Measurements from ENCODE around the gene SMIM1.

The SMIM1 gene

DNA sequence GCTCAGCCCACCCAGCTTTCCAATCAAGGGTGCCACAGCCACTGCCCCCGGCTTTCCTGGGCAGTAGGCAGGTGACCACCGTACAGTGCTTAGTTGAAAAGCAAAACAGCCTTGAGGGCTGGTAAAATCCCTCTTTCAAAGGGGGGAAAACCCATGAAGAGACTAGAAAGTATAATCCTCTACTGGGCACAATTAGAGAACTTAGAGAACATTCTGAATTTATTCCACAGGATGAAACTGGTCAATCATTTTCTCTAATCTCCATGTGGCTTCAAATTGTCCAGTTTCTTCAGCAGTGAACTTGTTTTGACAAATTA lies 39.0 kb downstream of the SMIM1 start:
- Histone ChIP-seq H3K27me3 (ENCODE audit: insufficient read depth, low read length) (no peaks in the 10 kb centered on the region), H2AFZ (ENCODE audit: low read depth, low read length) (no peak overlapping the region), H3K36me3 (ENCODE audit: insufficient read depth, low read length) (peaks cover 12% of the 10 kb centered on the region), H3K4me1 (ENCODE audit: insufficient read depth, low read length) (no peaks in the 10 kb centered on the region), H3K9me3 (ENCODE audit: low read length) (peaks cover 2% of the 10 kb centered on the region), H3K4me3 (ENCODE audit: low read length) (no peak overlapping the region)

DNA sequence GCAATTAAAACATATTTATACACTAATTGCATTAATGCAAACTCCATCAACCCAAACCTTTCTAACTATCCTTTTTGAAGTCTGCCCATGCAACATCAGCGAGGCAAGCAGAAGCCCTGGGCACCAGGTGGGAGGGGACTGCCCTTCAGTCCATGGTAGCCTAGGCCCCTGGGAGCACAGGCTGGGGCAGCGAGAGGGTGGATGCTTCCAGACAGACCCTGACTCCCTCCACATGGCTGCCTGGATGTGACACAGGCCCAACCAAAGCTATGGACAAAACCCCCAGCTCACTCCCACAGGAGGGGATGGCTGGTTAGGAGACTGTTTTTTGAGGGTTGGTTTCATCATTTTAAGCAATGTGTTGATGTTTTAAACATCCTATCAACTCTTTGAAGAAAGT lies 41.5 kb downstream of the SMIM1 start:
- peaks cover 16% of the 10 kb centered on the region for H3K36me3 ChIP-seq (ENCODE audit: insufficient read depth, low read length)
- H2AFZ ChIP-seq (ENCODE audit: low read depth, low read length) = no peak overlapping the region
- H3K4me3 ChIP-seq (ENCODE audit: low read length) = no peak overlapping the region
- H3K27me3 ChIP-seq (ENCODE audit: insufficient read depth, low read length) = no peaks in the 10 kb centered on the region
- no peaks in the 10 kb centered on the region for H3K4me1 ChIP-seq (ENCODE audit: insufficient read depth, low read length)
- no peaks in the 10 kb centered on the region for H3K9me3 ChIP-seq (ENCODE audit: low read length)

DNA sequence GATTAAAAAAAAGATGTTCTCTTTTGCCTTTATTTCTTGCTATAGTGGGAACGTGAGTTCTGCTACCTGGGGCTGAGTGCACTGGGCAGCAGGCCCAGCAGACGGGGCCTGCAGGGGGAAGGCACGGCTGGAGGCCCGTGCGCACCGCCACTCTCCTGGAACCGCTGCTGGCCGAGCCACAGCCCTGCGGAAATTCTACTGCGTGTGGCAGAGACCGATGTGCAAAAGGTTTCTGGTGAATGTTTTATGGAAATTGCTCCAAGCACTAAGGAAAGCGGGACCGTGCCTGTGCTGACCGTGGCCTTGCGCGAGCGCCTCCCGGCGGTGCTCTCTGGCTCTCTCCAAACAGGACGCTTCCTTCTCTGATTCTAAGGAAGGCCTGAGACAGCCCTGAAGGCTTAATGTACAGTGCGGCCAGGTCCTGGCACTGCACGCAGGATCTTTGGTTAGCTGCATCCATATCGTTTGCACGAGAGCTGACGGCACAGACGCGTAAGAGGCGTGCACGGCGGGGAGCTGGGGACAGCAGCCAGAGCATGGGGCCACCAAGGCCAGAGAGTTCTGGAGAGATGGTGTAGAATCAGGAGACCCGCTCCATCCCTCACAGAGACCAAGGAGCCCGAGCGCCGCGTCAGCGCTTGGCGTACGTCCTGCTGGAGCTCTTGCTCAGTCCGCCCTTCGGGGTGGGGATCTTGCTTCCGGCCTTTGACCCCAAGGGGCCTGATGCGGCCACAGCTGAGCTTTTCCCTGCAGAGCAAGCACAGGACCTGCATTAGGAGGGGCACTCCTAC lies 42.4 kb downstream of the SMIM1 start:
- no peaks in the 10 kb centered on the region for H3K27me3 ChIP-seq (ENCODE audit: insufficient read depth, low read length)
- H2AFZ ChIP-seq (ENCODE audit: low read depth, low read length) = no peak overlapping the region
- H3K9me3 ChIP-seq (ENCODE audit: low read length) = no peaks in the 10 kb centered on the region
- H3K4me3 ChIP-seq (ENCODE audit: low read length) = no peak overlapping the region
- peaks cover 3% of the 10 kb centered on the region for H3K4me1 ChIP-seq (ENCODE audit: insufficient read depth, low read length)
- peaks cover 19% of the 10 kb centered on the region for H3K36me3 ChIP-seq (ENCODE audit: insufficient read depth, low read length)

DNA sequence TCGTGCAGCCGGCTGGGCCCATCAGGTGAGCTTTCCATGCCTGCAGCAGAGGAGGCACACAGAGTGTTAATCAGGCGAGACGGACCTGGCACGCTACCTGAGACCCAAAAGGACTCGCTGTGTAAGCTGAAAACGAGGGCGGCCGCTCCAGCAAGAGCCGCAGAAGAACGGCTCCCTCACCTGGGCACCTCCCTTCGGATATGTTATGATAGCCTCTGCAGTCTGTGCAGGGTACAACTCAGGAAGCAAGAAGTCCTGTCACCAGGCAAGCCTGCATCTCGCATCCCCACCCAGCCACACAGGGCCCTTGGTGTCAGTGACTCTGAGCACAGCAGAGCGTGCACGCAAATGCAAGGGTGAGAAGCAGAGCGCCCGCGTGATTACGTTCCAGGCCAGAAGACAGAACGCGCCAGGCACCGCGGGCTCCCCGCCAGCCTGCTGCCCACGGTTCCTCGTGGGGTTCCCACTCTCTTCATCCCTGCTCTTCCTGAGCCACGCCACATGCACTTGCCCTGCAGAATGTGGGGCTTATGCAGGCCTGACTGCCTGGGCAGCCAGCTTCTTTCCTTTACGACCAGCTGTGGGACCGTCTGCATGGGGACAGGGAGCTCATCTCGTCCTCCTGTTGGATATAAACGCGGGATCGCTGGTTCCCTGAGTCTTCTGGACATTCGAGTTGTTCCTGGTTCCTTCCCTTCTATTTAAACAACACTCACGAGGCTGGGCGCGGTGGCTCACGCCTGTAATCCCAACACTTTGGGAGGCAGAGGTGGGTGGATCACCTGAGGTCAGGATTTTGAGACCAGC lies 44.0 kb downstream of the SMIM1 start:
- peaks cover 22% of the 10 kb centered on the region for H3K36me3 ChIP-seq (ENCODE audit: insufficient read depth, low read length)
- H3K4me1 ChIP-seq (ENCODE audit: insufficient read depth, low read length) = peaks cover 3% of the 10 kb centered on the region
- no peak overlapping the region for H2AFZ ChIP-seq (ENCODE audit: low read depth, low read length)
- no peaks in the 10 kb centered on the region for H3K27me3 ChIP-seq (ENCODE audit: insufficient read depth, low read length)
- H3K9me3 ChIP-seq (ENCODE audit: low read length) = no peaks in the 10 kb centered on the region
- no peak overlapping the region for H3K4me3 ChIP-seq (ENCODE audit: low read length)

DNA sequence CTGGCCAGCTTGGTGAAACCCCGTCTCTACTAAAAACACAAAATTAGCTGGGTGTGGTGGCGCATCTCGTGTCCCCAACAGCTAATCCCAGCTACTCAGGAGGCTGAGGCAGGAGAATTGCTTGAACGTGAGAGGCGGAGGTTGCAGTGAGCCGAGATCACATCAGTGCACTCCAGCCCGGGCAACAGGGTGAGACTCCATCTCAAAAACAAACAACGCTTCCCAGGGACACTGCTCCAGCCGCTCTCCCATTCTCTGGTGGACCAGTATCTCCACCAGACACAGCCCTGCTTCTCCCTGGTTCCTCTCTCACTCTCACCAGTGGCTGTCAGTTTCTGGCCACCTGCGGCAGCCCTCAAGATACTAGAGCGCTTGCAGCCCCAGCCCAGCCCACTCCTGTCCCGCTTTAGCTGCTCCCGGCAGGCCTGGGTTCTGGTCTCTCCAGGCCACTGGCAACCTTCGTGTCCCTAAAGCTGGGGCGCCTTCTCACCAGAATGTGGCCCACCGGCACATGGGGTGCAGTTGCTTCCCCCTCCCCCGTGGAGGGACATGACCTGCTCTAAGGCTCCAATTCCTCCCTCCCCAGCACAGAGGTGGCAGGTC lies 44.7 kb downstream of the SMIM1 start:
- Histone ChIP-seq H2AFZ (ENCODE audit: low read depth, low read length) (no peak overlapping the region), H3K4me3 (ENCODE audit: low read length) (no peak overlapping the region), H3K36me3 (ENCODE audit: insufficient read depth, low read length) (peaks cover 27% of the 10 kb centered on the region)

DNA sequence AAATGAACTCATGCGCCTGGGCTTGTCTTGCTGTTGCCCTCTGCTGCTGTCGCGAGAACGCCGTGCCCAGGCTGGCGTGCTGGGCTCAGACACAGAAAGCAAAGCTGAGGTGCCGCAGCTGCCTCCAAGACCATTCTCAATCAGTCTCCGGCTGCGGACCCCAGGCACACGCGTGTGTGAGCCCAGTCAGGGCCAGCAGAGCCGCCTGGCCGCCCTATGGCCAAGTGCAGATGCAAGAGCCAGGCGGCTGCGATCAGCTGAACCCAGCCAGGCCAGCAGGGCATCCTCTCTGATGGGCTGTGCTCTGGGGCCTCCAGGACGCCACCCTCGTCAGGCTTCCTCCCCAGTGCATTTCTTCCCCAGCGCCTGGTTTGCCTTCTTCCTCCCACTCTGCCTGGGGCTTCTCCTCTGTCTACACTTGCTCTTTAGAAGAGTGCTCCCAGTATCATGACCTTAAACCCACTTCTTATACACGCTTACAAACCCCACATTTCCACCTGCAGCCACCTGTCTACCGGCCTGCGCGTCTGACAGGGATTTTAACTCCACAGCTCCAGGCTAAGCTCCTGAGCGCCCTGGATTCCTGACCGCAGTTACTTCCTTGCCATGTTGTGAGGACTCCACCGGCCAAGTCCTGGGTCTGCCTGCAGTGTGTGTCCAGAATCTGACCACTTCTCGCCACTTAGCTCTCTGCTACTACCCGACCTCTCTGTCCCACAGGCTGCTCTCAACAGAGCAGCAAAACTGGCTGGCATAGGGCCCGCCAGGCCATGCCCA lies 45.5 kb downstream of the SMIM1 start:
- peaks cover 3% of the 10 kb centered on the region for H3K4me1 ChIP-seq (ENCODE audit: insufficient read depth, low read length)
- no peak overlapping the region for H2AFZ ChIP-seq (ENCODE audit: low read depth, low read length)
- H3K27me3 ChIP-seq (ENCODE audit: insufficient read depth, low read length) = no peaks in the 10 kb centered on the region
- H3K9me3 ChIP-seq (ENCODE audit: low read length) = no peaks in the 10 kb centered on the region
- H3K36me3 ChIP-seq (ENCODE audit: insufficient read depth, low read length) = peaks cover 34% of the 10 kb centered on the region
- no peak overlapping the region for H3K4me3 ChIP-seq (ENCODE audit: low read length)

More for the DNA sequence above, 44.7 kb downstream of the SMIM1 start:
- H3K4me1 ChIP-seq (ENCODE audit: insufficient read depth, low read length) = peaks cover 3% of the 10 kb centered on the region
- no peaks in the 10 kb centered on the region for H3K9me3 ChIP-seq (ENCODE audit: low read length)
- no peaks in the 10 kb centered on the region for H3K27me3 ChIP-seq (ENCODE audit: insufficient read depth, low read length)

DNA sequence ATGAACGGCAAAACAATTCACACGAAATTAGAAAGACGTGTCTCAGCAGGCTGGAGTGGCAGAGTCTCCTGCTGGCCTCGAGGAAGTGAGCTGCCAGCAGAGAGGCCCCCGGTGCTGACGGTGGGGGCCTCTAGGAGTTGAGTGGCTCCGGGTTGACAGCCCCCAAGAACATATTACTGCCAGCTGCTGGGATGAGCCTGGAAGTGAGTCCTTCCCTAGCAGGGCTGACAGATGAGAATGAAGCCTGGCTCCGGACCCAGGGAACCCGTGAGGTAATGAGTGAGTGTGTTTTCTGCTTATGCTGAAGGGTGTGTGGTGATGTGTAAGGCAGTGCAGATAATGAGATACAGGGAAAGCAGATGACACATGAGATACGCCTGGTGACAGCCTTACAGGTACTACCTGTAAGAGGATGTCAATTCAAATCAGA lies 47.2 kb downstream of the SMIM1 start:
- peaks cover 43% of the 10 kb centered on the region for H3K36me3 ChIP-seq (ENCODE audit: insufficient read depth, low read length)
- H2AFZ ChIP-seq (ENCODE audit: low read depth, low read length) = no peak overlapping the region
- H3K4me3 ChIP-seq (ENCODE audit: low read length) = no peak overlapping the region
- H3K4me1 ChIP-seq (ENCODE audit: insufficient read depth, low read length) = peaks cover 3% of the 10 kb centered on the region
- H3K9me3 ChIP-seq (ENCODE audit: low read length) = no peaks in the 10 kb centered on the region
- H3K27me3 ChIP-seq (ENCODE audit: insufficient read depth, low read length) = no peaks in the 10 kb centered on the region

DNA sequence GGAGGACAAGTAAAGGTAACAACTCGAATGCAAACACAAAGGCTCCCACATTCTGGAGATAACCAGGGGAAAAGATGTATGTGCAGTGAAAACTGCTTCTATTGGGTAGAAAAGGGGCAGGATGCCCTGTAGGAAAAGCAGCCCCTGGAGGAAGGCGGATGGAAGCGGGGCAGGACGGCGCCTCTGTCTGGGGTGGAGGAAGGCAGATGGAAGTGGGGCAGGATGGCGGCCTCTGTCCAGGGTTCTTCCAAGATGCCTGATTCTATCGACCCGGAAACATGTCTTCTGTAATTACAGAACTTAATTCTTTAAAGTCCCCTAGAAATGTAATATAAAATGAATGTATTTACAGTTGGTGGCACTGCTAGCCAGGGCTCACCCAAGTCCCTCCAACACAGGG lies 47.8 kb downstream of the SMIM1 start:
- H3K36me3 ChIP-seq (ENCODE audit: insufficient read depth, low read length) = peaks cover 41% of the 10 kb centered on the region
- H3K4me1 ChIP-seq (ENCODE audit: insufficient read depth, low read length) = peaks cover 3% of the 10 kb centered on the region
- no peak overlapping the region for H3K4me3 ChIP-seq (ENCODE audit: low read length)
- no peaks in the 10 kb centered on the region for H3K9me3 ChIP-seq (ENCODE audit: low read length)
- H2AFZ ChIP-seq (ENCODE audit: low read depth, low read length) = no peak overlapping the region
- no peaks in the 10 kb centered on the region for H3K27me3 ChIP-seq (ENCODE audit: insufficient read depth, low read length)

DNA sequence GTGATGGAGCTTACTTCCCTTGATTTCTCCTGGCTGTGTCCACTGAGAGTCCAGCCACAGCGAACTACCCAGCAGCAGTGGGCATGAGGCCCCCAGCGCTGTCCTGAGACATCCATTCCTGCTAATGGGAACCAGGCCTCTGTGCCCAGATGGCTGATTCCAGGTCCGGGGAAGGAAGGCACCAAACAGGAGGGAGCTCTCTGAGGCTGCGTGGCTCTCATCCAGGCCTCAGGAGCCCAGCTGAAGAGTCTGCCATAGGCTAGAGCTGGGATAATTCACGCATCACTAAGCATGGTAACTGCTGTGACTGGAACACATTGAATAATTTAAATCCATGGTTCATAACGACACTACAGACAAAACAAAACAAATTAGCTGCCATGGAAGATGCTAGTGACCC lies 48.5 kb downstream of the SMIM1 start:
- Histone ChIP-seq H3K9me3 (ENCODE audit: low read length) (no peaks in the 10 kb centered on the region), H3K4me3 (ENCODE audit: low read length) (no peak overlapping the region), H2AFZ (ENCODE audit: low read depth, low read length) (no peak overlapping the region), H3K27me3 (ENCODE audit: insufficient read depth, low read length) (no peaks in the 10 kb centered on the region), H3K4me1 (ENCODE audit: insufficient read depth, low read length) (peaks cover 3% of the 10 kb centered on the region), H3K36me3 (ENCODE audit: insufficient read depth, low read length) (peaks cover 45% of the 10 kb centered on the region)

DNA sequence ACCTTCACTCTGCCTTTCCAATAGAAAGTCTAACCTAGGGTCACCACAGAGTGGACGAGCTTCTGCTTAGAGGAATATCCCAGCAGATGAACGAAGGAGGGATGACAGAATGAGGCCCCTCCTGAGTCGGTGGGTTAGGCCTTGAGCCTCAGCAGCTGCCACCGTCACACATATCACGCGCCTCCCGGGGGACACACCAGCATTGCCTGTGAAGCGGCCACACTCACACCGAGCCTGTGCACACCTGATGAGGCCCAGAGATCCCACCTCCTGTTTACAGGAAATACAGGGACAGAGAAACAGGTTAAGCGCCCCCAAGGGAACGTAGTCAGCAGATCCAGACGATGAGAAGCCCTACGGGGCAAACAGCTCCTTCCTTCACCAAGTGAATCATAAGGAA lies 48.9 kb downstream of the SMIM1 start:
- peaks cover 3% of the 10 kb centered on the region for H3K4me1 ChIP-seq (ENCODE audit: insufficient read depth, low read length)
- no peak overlapping the region for H3K4me3 ChIP-seq (ENCODE audit: low read length)
- no peak overlapping the region for H2AFZ ChIP-seq (ENCODE audit: low read depth, low read length)
- peaks cover 46% of the 10 kb centered on the region for H3K36me3 ChIP-seq (ENCODE audit: insufficient read depth, low read length)
- no peaks in the 10 kb centered on the region for H3K9me3 ChIP-seq (ENCODE audit: low read length)
- H3K27me3 ChIP-seq (ENCODE audit: insufficient read depth, low read length) = no peaks in the 10 kb centered on the region

DNA sequence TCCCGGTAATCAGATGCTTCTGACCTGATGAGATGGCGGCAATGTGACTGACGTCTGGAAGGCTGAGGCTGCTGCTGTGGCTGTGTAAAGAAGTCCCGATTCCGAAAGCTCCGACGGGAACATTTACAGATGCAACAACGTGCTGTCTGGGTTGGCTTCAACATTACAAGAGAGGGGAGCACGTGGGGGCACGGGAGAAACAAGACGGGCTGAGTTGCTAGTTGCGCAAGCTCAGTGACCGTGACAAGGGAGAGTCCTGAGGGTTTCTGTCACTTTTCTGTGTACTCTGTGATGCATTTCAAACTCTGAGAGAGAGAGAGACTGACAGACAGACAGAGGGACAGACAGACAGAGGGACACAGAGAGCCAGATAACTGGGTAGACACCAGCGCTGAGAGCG lies 49.4 kb downstream of the SMIM1 start:
- H3K36me3 ChIP-seq (ENCODE audit: insufficient read depth, low read length) = peaks cover 47% of the 10 kb centered on the region
- H3K27me3 ChIP-seq (ENCODE audit: insufficient read depth, low read length) = no peaks in the 10 kb centered on the region
- H3K4me3 ChIP-seq (ENCODE audit: low read length) = no peak overlapping the region
- no peaks in the 10 kb centered on the region for H3K9me3 ChIP-seq (ENCODE audit: low read length)
- H3K4me1 ChIP-seq (ENCODE audit: insufficient read depth, low read length) = peaks cover 3% of the 10 kb centered on the region
- H2AFZ ChIP-seq (ENCODE audit: low read depth, low read length) = no peak overlapping the region

DNA sequence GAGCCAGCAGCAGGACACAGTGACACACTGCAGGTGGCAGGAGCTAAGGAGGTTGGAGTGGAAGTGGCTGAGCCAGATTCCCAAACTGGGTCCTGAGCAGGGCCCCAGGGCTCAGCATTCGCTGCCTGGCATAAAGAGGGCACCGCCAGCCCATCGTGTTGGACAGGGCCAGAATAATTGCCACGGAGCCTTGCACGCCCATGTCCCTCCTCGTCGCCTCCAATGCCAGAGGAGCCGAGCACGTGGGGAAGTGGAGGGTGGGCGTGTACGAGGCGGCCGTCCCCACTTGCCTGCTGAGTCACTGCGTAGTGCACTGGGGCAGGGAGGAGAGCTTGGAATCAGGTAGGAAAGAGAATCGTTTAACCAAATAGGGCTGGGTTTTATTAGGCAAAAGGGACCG lies 49.9 kb downstream of the SMIM1 start:
- no peaks in the 10 kb centered on the region for H3K9me3 ChIP-seq (ENCODE audit: low read length)
- no peak overlapping the region for H3K4me3 ChIP-seq (ENCODE audit: low read length)
- no peak overlapping the region for H2AFZ ChIP-seq (ENCODE audit: low read depth, low read length)
- peaks cover 49% of the 10 kb centered on the region for H3K36me3 ChIP-seq (ENCODE audit: insufficient read depth, low read length)
- no peaks in the 10 kb centered on the region for H3K27me3 ChIP-seq (ENCODE audit: insufficient read depth, low read length)
- H3K4me1 ChIP-seq (ENCODE audit: insufficient read depth, low read length) = peaks cover 3% of the 10 kb centered on the region

DNA sequence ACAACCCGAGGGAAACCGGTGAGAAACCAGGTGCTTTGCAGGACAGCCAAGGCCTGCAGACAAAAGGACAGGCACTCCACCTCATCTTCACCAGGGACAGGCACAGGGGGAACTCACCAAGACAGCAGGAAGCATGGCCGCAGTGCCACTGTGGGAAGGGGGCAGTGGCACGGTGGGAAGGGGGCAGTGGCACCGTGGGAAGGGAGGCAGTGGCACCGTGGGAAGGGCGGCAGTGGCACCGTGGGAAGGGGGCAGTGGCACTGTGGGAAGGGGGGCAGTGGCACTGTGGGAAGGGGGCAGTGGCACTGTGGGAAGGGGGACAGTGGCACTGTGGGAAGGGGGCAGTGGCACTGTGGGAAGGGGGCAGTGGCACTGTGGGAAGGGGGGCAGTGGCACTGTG lies 52.1 kb downstream of the SMIM1 start:
- H3K9me3 ChIP-seq (ENCODE audit: low read length) = no peaks in the 10 kb centered on the region
- peaks cover 63% of the 10 kb centered on the region for H3K36me3 ChIP-seq (ENCODE audit: insufficient read depth, low read length)

More for the DNA sequence above, 52.1 kb downstream of the SMIM1 start:
- Histone ChIP-seq H3K4me3 (ENCODE audit: low read length) (no peak overlapping the region), H3K4me1 (ENCODE audit: insufficient read depth, low read length) (no peaks in the 10 kb centered on the region), H2AFZ (ENCODE audit: low read depth, low read length) (no peak overlapping the region), H3K27me3 (ENCODE audit: insufficient read depth, low read length) (no peaks in the 10 kb centered on the region)
